WI38 (cell line): ENCODE results near the gene PRUNE1.

Source experiments
- H3K4me3 ChIP-seq: 2 replicates; pipeline ENCODE4 v1.5.1; 2011; ENCODE audit warnings: low read depth, mild to moderate bottlenecking, control low read depth, low read length
- CTCF ChIP-seq: IDR thresholded peaks from 2 replicates; pipeline ENCODE4 v1.5.1; 2012; ENCODE audit warnings: low read depth, mild to moderate bottlenecking, control low read depth, low read length

The PRUNE1 gene

GRCh38 chr1:151072224-151072623, 64.0 kb downstream of the PRUNE1 start:
- TF ChIP-seq CTCF = no peak

More at GRCh38 chr1:151072224-151072623, 64.0 kb downstream of the PRUNE1 start:
- H3K4me3 ChIP-seq = no peak overlapping the region
